Natural killer cell (primary cell): ENCODE measurements around the gene GPR42. TPM values are rescaled to one million over a fixed set of nuclear protein-coding genes. Genes with fewer than 3 reads are reported as not detected.

ENCODE experiments used
- ATAC-seq, 3 donors: fragments of 150-1000 bp in 2 of 3; fragments of 200-7000 bp in 1 of 3; cut with Tn5 transposase; 1 replicate in 1 of 3; 2 replicates in 2 of 3; pipeline ENCODE4 v1.10.0; 2021; ENCODE audit warnings: mild to moderate bottlenecking in 2 of 3, moderate library complexity in 2 of 3
- DNase-seq, 2 donors: peaks; one replicate each; pipeline versions ENCODE4 v3.0.0 to v3.0.0-alpha.2; 2013 to 2021; ENCODE audit warnings: mixed read lengths in 1 of 2
- H3K27ac ChIP-seq: one replicate; pipeline ENCODE4 v1.5.1; 2013; ENCODE audit warnings: mild to moderate bottlenecking, low read length
- H3K27me3 ChIP-seq: one replicate; pipeline ENCODE4 v1.6.1; 2013; ENCODE audit warnings: low read length; ENCODE audit not compliant: control insufficient read depth, insufficient read depth
- H3K36me3 ChIP-seq: one replicate; pipeline ENCODE4 v1.6.1; 2013; ENCODE audit warnings: low read length; ENCODE audit not compliant: control insufficient read depth, insufficient read depth
- H3K4me1 ChIP-seq: one replicate; pipeline ENCODE4 v1.6.1; 2013; ENCODE audit warnings: low read length; ENCODE audit not compliant: control insufficient read depth, insufficient read depth
- H3K4me3 ChIP-seq: one replicate; pipeline ENCODE4 v1.5.1; 2013; ENCODE audit warnings: low read length
- H3K9me3 ChIP-seq: one replicate; pipeline ENCODE4 v1.6.1; 2013; ENCODE audit warnings: low read length; ENCODE audit not compliant: control insufficient read depth, insufficient read depth
- H3K27ac Mint-ChIP-seq, 2 donors: one replicate each; pipeline ENCODE4 v1.8.0; 2022; ENCODE audit warnings: mild to moderate bottlenecking in 2 of 2, mixed read lengths in 2 of 2, moderate library complexity in 1 of 2
- H3K27me3 Mint-ChIP-seq, 2 donors: one replicate each; pipeline ENCODE4 v1.8.0; 2022; ENCODE audit warnings: low read depth in 2 of 2, mixed read lengths in 2 of 2
- H3K36me3 Mint-ChIP-seq: one replicate; pipeline ENCODE4 v1.8.0; 2022; ENCODE audit warnings: mixed read lengths
- H3K4me1 Mint-ChIP-seq, 2 donors: one replicate each; pipeline ENCODE4 v1.8.0; 2022; ENCODE audit warnings: mixed read lengths in 2 of 2
- H3K4me3 Mint-ChIP-seq: one replicate; pipeline ENCODE4 v1.8.0; 2022; ENCODE audit warnings: mild to moderate bottlenecking, moderate library complexity, mixed read lengths
- H3K9me3 Mint-ChIP-seq, 2 donors: one replicate each; pipeline ENCODE4 v1.8.0; 2022; ENCODE audit warnings: mixed read lengths in 2 of 2
- WGBS: methylation state at CpG from one replicate; pipeline ENCODE4 v1.1.7; 2013; ENCODE audit warnings: missing lambda C conversion rate; ENCODE audit not compliant: insufficient coverage; 5-methylcytosine and 5-hydroxymethylcytosine counted together
- intact Hi-C: fragments of 100-400 bp; cut with micrococcal nuclease; formaldehyde crosslinking; loops from one replicate; pipeline ENCODE4 v1.14.2; 2022
- total RNA-seq, 4 donors: library from RNA; stranded (reverse); fragments of 120-200 nt in 1 of 4; gene quantifications; one replicate each; pipeline versions ENCODE4 v1.2.3 to v1.2.4, GENCODE V29; 2013 to 2022
- TF ChIP-seq, protein P1 (sequence below): fragments of 200-600 bp; IDR thresholded peaks from one replicate; pipeline ENCODE4 v1.8.0; 2022; ENCODE audit warnings: antibody characterized with exemption

Gene GPR42
- total RNA-seq, 3 donors from 2014 or later (not counting 1 experiment from before 2014, with no cell fraction given), result 0.19 to 1.5 TPM; not detected in 1

- TF ChIP-seq, protein P1, sequence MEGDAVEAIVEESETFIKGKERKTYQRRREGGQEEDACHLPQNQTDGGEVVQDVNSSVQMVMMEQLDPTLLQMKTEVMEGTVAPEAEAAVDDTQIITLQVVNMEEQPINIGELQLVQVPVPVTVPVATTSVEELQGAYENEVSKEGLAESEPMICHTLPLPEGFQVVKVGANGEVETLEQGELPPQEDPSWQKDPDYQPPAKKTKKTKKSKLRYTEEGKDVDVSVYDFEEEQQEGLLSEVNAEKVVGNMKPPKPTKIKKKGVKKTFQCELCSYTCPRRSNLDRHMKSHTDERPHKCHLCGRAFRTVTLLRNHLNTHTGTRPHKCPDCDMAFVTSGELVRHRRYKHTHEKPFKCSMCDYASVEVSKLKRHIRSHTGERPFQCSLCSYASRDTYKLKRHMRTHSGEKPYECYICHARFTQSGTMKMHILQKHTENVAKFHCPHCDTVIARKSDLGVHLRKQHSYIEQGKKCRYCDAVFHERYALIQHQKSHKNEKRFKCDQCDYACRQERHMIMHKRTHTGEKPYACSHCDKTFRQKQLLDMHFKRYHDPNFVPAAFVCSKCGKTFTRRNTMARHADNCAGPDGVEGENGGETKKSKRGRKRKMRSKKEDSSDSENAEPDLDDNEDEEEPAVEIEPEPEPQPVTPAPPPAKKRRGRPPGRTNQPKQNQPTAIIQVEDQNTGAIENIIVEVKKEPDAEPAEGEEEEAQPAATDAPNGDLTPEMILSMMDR, result no peak
- WGBS, result 92% methylated on average over 11 of the region's 11 CpGs
- Mint-ChIP-seq H3K36me3 (no peaks in the 10 kb centered on the region), H3K4me3 (no peak overlapping the region), H3K9me3 (no peaks in the 10 kb centered on the region), H3K4me1 (no peaks in the 10 kb centered on the region), H3K27ac (no peak overlapping the region), H3K27me3 (peaks cover 0 to 2% of the 10 kb centered on the region in 2 donors)
- DNase-seq (no peak), ATAC-seq (no peak)
- Histone ChIP-seq H3K4me1 (no peaks in the 10 kb centered on the region), H3K9me3 (no peaks in the 10 kb centered on the region), H3K4me3 (no peak overlapping the region), H3K27ac (no peak overlapping the region), H3K27me3 (no peaks in the 10 kb centered on the region), H3K36me3 (no peaks in the 10 kb centered on the region)
- intact Hi-C loops, result no loop called here
These were observed 30.4 kb upstream of the GPR42 start for GRCh38 chr19:35340431-35340830.

GRCh38 chr19:35341006-35341405, 29.9 kb upstream of the GPR42 start:
- intact Hi-C loops, result no loop called here

GRCh38 chr19:35341565-35342225, 29.2 kb upstream of the GPR42 start:
- ATAC-seq (no peak), DNase-seq (no peak)
- intact Hi-C loops, result no loop called here
- TF ChIP-seq, protein P1, result no peak
- Histone ChIP-seq H3K36me3 (no peaks in the 10 kb centered on the region), H3K27ac (no peak overlapping the region), H3K4me1 (peaks cover 12% of the 10 kb centered on the region), H3K4me3 (no peak overlapping the region), H3K9me3 (no peaks in the 10 kb centered on the region), H3K27me3 (no peaks in the 10 kb centered on the region)
- Mint-ChIP-seq H3K9me3 (no peaks in the 10 kb centered on the region), H3K4me1 (peaks cover 3 to 7% of the 10 kb centered on the region in 2 donors), H3K4me3 (no peak overlapping the region), H3K27me3 (peaks cover 4 to 10% of the 10 kb centered on the region in 2 donors), H3K27ac (no peak overlapping the region), H3K36me3 (no peaks in the 10 kb centered on the region)
- WGBS, result 79% methylated on average over 13 of the region's 14 CpGs

More at GRCh38 chr19:35341006-35341405, 29.9 kb upstream of the GPR42 start:
- Histone ChIP-seq H3K36me3 (no peaks in the 10 kb centered on the region), H3K4me1 (peaks cover 5% of the 10 kb centered on the region), H3K9me3 (no peaks in the 10 kb centered on the region), H3K4me3 (no peak overlapping the region), H3K27ac (no peak overlapping the region), H3K27me3 (no peaks in the 10 kb centered on the region)
- TF ChIP-seq, protein P1, result no peak
- ATAC-seq, result no peak
- H3K4me3 Mint-ChIP-seq, result no peak overlapping the region
- H3K27ac Mint-ChIP-seq, result no peak overlapping the region
- no peaks in the 10 kb centered on the region for H3K9me3 Mint-ChIP-seq
- WGBS, result 91% methylated on average over 16 of the region's 16 CpGs
- H3K27me3 Mint-ChIP-seq, result peaks cover 0 to 8% of the 10 kb centered on the region in 2 donors
- no peak for DNase-seq
- no peaks in the 10 kb centered on the region for H3K36me3 Mint-ChIP-seq
- H3K4me1 Mint-ChIP-seq, result peaks cover 0 to under 1% of the 10 kb centered on the region in 2 donors

GRCh38 chr19:35342430-35342829, 28.4 kb upstream of the GPR42 start:
- Mint-ChIP-seq H3K9me3 (no peaks in the 10 kb centered on the region), H3K27me3 (peaks cover 10 to 17% of the 10 kb centered on the region in 2 donors), H3K36me3 (no peaks in the 10 kb centered on the region), H3K27ac (no peak overlapping the region), H3K4me1 (peaks cover 10 to 15% of the 10 kb centered on the region in 2 donors), H3K4me3 (no peak overlapping the region)
- H3K27me3 ChIP-seq, result no peaks in the 10 kb centered on the region
- 86% methylated on average over 5 of the region's 5 CpGs for WGBS
- TF ChIP-seq, protein P1, result no peak
- no peak for ATAC-seq
- H3K4me3 ChIP-seq, result no peak overlapping the region
- H3K4me1 ChIP-seq, result peaks cover 19% of the 10 kb centered on the region
- DNase-seq, result no peak
- intact Hi-C loops, result no loop called here
- no peaks in the 10 kb centered on the region for H3K9me3 ChIP-seq
- no peak overlapping the region for H3K27ac ChIP-seq
- H3K36me3 ChIP-seq, result no peaks in the 10 kb centered on the region
